K562 (cell line): ENCODE results near the gene CDH16. TPM values are rescaled to one million over a fixed set of nuclear protein-coding genes. Genes with fewer than 3 reads are reported as not detected.
A peak's percentile ranks its signal among the peaks of the same experiment; 100 is the strongest.

Experiments
- ATAC-seq: fragments of 200-7000 bp; cut with Tn5 transposase; 3 replicates; pipeline ENCODE4 v1.9.1; 2020; ENCODE audit warnings: moderate library complexity
- BruUV-seq: library from RNA; stranded (reverse); fragments of 400-500 nt; replicated peaks from 2 replicates; lab custom pipeline; 2021; lab: Mats Ljungman, UMichigan
- CTCF ChIA-PET: fragments of 300-600 bp; formaldehyde crosslinking; extraction: SDS; loops from one replicate; lab custom pipeline; 2021; ENCODE audit warnings: low intra/inter-chr PET ratio; lab: Yijun Ruan, JAX
- POLR2A ChIA-PET: fragments of 300-600, 350-650 bp; sonication (Branson Sonifier 250); formaldehyde crosslinking; extraction: SDS; loops from one replicate; lab custom pipeline; 2021; ENCODE audit warnings: antibody characterized with exemption, inconsistent platforms; lab: Yijun Ruan, JAX
- DNase-seq, 4 experiments: peaks; one replicate each; pipeline versions ENCODE4 v3.0.0 to v3.0.0-alpha.2; 2011 to 2018; ENCODE audit warnings: low spot score in 3 of 4, mixed read lengths in 3 of 4; ENCODE audit errors: extremely low read depth in 1 of 4
- FAIRE-seq: peaks from 2 replicates; lab custom pipeline; 2011; peaks lifted over from hg19 to GRCh38; lab: Jason Lieb, UNC
- H2AFZ ChIP-seq: 2 replicates; pipeline ENCODE4 v1.6.0; 2011; ENCODE audit warnings: low read depth, low read length, control low read depth, inconsistent platforms
- H3K27ac ChIP-seq: fragments of 200-600 bp; 3 replicates; pipeline ENCODE4 v1.8.0; 2011; ENCODE audit warnings: low read depth, mild to moderate bottlenecking, control low read depth, inconsistent platforms, low read length, moderate library complexity, mixed read lengths; ENCODE audit errors: extremely low read depth
- H3K27me3 ChIP-seq, 2 experiments: fragments of 300-600 bp in 1 of 2; 2 replicates in 1 of 2; 3 replicates in 1 of 2; pipeline versions ENCODE4 v1.6.0 to v1.8.0; 2011; ENCODE audit warnings: inconsistent platforms in 2 of 2, low read length in 2 of 2, mild to moderate bottlenecking in 1 of 2, mixed read lengths in 1 of 2, moderate library complexity in 1 of 2; ENCODE audit not compliant: control insufficient read depth in 2 of 2, insufficient read depth in 2 of 2
- H3K36me3 ChIP-seq: fragments of 300-600 bp; 3 replicates; pipeline ENCODE4 v1.8.0; 2011; ENCODE audit warnings: mild to moderate bottlenecking, low read length, inconsistent platforms; ENCODE audit not compliant: control insufficient read depth, insufficient read depth
- H3K4me1 ChIP-seq, 2 experiments: fragments of 200-600 bp in 1 of 2; replicated peaks in 1 of 2; 2 replicates in 1 of 2; 3 replicates in 1 of 2; pipeline versions ENCODE4 v1.5.1 to v1.8.0; 2011; ENCODE audit warnings: inconsistent platforms in 2 of 2, low read length in 2 of 2, mild to moderate bottlenecking in 1 of 2, mixed read lengths in 1 of 2, moderate library complexity in 1 of 2; ENCODE audit not compliant: control insufficient read depth in 2 of 2, insufficient read depth in 2 of 2
- H3K4me2 ChIP-seq: 2 replicates; pipeline ENCODE4 v1.6.1; 2011; ENCODE audit warnings: low read length, control low read depth, inconsistent platforms, mixed read lengths; ENCODE audit not compliant: insufficient read depth
- H3K4me3 ChIP-seq: fragments of 200-600 bp; sonication (generic), shearing (Covaris generic); 2 replicates; pipeline ENCODE4 v1.5.1; 2016; ENCODE audit warnings: control low read depth, inconsistent platforms
- H3K79me2 ChIP-seq: fragments of 200-600 bp; 3 replicates; pipeline ENCODE4 v1.8.0; 2011; ENCODE audit warnings: low read length, inconsistent platforms; ENCODE audit not compliant: control insufficient read depth, insufficient read depth
- H3K9ac ChIP-seq, 2 experiments: 2 replicates each; pipeline versions ENCODE4 v1.6.0 to v1.6.1; 2011; ENCODE audit warnings: low read depth in 2 of 2, low read length in 2 of 2, control low read depth in 1 of 2, inconsistent platforms in 1 of 2, mild to moderate bottlenecking in 1 of 2, mixed read lengths in 1 of 2; ENCODE audit not compliant: insufficient read depth in 1 of 2
- H3K9me1 ChIP-seq: one replicate; pipeline ENCODE4 v1.6.0; 2011; ENCODE audit warnings: inconsistent platforms, mild to moderate bottlenecking, low read length, moderate library complexity; ENCODE audit not compliant: control insufficient read depth, insufficient read depth
- H3K9me3 ChIP-seq: replicated peaks from 2 replicates; pipeline ENCODE4 v1.5.1; 2011; ENCODE audit warnings: low read depth, low read length, inconsistent platforms; ENCODE audit not compliant: control insufficient read depth, insufficient read depth
- H4K20me1 ChIP-seq: replicated peaks from 2 replicates; pipeline ENCODE4 v1.6.1; 2011; ENCODE audit warnings: low read length, inconsistent platforms, mixed read lengths; ENCODE audit not compliant: control insufficient read depth, insufficient read depth
- BCOR ChIP-seq: fragments of 450-650 bp; IDR thresholded peaks from 2 replicates; pipeline ENCODE4 v1.6.1; 2016
- BMI1 ChIP-seq: fragments of 150-350 bp; IDR thresholded peaks from 2 replicates; pipeline ENCODE4 v1.6.1; 2014; ENCODE audit warnings: low read length
- DMBX1 ChIP-seq: fragments of 250-450 bp; sonication (Bioruptor Pico); IDR thresholded peaks from 2 replicates; pipeline ENCODE4 v1.8.0; 2022; ENCODE audit warnings: inconsistent platforms, mild to moderate bottlenecking, moderate library complexity, borderline replicate concordance
- GATAD2A ChIP-seq: fragments of 450-650 bp; IDR thresholded peaks from 2 replicates; pipeline ENCODE4 v1.6.1; 2017
- HDAC8 ChIP-seq: fragments of 450-650 bp; IDR thresholded peaks from 2 replicates; pipeline ENCODE4 v1.6.1; 2016; ENCODE audit warnings: mild to moderate bottlenecking, missing genetic modification characterization, moderate library complexity, missing compliant biosample characterization
- NR2F6 ChIP-seq: fragments of 450-650 bp; formaldehyde crosslinking; IDR thresholded peaks from 2 replicates; pipeline ENCODE4 v1.4.0; 2020; ENCODE audit warnings: mild to moderate bottlenecking
- PCBP2 ChIP-seq: fragments of 200-400 bp; formaldehyde crosslinking; IDR thresholded peaks from 2 replicates; pipeline ENCODE4 v1.6.1; 2018; ENCODE audit warnings: low read length, low read depth, mild to moderate bottlenecking, moderate library complexity; ENCODE audit not compliant: poor library complexity, severe bottlenecking
- RBM25 ChIP-seq: fragments of 200-400 bp; formaldehyde crosslinking; IDR thresholded peaks from 2 replicates; pipeline ENCODE4 v1.6.1; 2018; ENCODE audit warnings: low read length, low read depth, moderate library complexity; ENCODE audit not compliant: severe bottlenecking
- SIN3B ChIP-seq: fragments of 450-650 bp; IDR thresholded peaks from 2 replicates; pipeline ENCODE4 v1.6.1; 2017; ENCODE audit warnings: low read depth, mild to moderate bottlenecking, moderate library complexity
- TCFL5 ChIP-seq: fragments of 250-450 bp; sonication (Bioruptor Pico); conservative IDR thresholded peaks from 2 replicates; pipeline ENCODE4 v1.6.1; 2021; ENCODE audit warnings: mild to moderate bottlenecking, moderate library complexity, matching md5 sums
- ZBTB17 ChIP-seq: fragments of 450-650 bp; formaldehyde crosslinking; IDR thresholded peaks from 2 replicates; pipeline ENCODE4 v1.4.0; 2020; ENCODE audit warnings: mild to moderate bottlenecking
- ZNF212 ChIP-seq: fragments of 450-650 bp; formaldehyde crosslinking; IDR thresholded peaks from 2 replicates; pipeline ENCODE4 v1.4.0; 2020; ENCODE audit warnings: mild to moderate bottlenecking
- ZNF764 ChIP-seq: fragments of 250-450 bp; sonication (Bioruptor Pico); IDR thresholded peaks from 2 replicates; pipeline ENCODE4 v1.4.0; 2020; ENCODE audit warnings: low read depth, mild to moderate bottlenecking, moderate library complexity
- WGBS: fragments of 100-300 bp; shearing (Covaris generic); methylation state at CpG from one replicate; pipeline ENCODE4 v1.1.6; 2016; ENCODE audit warnings: low coverage, mixed read lengths; ENCODE audit not compliant: insufficient coverage; ENCODE audit errors: missing lambda C conversion rate; 5-methylcytosine and 5-hydroxymethylcytosine counted together
- in situ Hi-C: fragments of 300-500 bp; cut with MboI; formaldehyde crosslinking; loops from 4 replicates; pipeline ENCODE4 v1.15.0; 2018; ENCODE audit warnings: inconsistent platforms, mixed read lengths
- intact Hi-C: fragments of 100-400 bp; cut with micrococcal nuclease; formaldehyde crosslinking; loops from 2 replicates; pipeline ENCODE4 v1.14.2; 2022
- polyA plus RNA-seq, 8 experiments: library from polyadenylated mRNA; depleted of rRNA in 4 of 8; stranded (reverse) in 5 of 8; unstranded in 3 of 8; fragments of >200 nt; fragmentation: Nextera tagmentation in 2 of 8; fragmentation: Illumina TruSeq in 1 of 8; extraction: Ambion mirVana in 2 of 8; extraction: Trizol in 1 of 8; gene quantifications; 2 replicates each; pipeline versions ENCODE4 v1.2.1 to v1.2.3, GENCODE V29; 2011 to 2014; ENCODE audit warnings: inconsistent platforms in 1 of 8, missing spikeins in 1 of 8
- total RNA-seq, 7 experiments: library from RNA; depleted of rRNA in 6 of 7; stranded (reverse); fragments of >200 nt in 6 of 7; fragmentation: Illumina TruSeq in 2 of 7; extraction: Trizol in 2 of 7; gene quantifications; 2 replicates each; pipeline versions ENCODE4 v1.2.1 to v1.2.3, GENCODE V29; 2011 to 2021; ENCODE audit warnings: low replicate concordance in 1 of 7
- TF ChIP-seq, protein P1 (sequence below): IDR thresholded peaks from 2 replicates; pipeline ENCODE4 v1.6.1; 2016; ENCODE audit warnings: missing genetic modification characterization, missing compliant biosample characterization

The CDH16 gene
- total and polyA plus RNA-seq, 9 of the 15 experiments (the other 6 are each of a cell fraction or from before 2014, with no cell fraction given) = not detected

DNA sequence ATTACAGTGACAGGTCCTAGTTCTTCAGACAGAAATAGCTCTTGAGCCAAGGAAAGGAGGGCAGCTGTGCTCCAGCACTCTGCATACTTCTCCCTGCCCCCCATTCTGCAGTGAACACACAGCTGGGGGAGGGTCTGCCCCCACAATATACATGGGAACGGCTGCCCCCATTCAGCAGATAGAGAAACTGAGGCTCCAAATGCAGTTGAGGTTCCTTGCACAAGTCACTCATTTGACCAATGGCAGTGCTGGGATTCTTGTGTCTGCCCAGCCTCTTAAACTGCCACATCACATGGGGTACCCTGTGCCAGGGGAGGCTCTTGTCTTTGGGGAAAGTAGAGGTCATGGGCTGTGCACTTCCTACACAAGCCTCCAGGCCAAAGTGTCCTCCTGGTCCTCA lies 49.3 kb downstream of the CDH16 start:
- Histone ChIP-seq H3K4me2 (no peak overlapping the region), H3K27me3 (no peaks in the 10 kb centered on the region), H3K79me2 (no peaks in the 10 kb centered on the region), H2AFZ (no peak overlapping the region), H4K20me1 (no peaks in the 10 kb centered on the region), H3K4me3 (no peak overlapping the region), H3K4me1 (peaks cover 3 to 10% of the 10 kb centered on the region in 2 experiments; a peak in 3 of 5 replicates), H3K9ac (no peak overlapping the region), H3K27ac (no peak overlapping the region), H3K9me1 (peaks cover 2% of the 10 kb centered on the region), H3K9me3 (no peaks in the 10 kb centered on the region), H3K36me3 (no peaks in the 10 kb centered on the region)
- no TSS peak for BruUV-seq
- ChIA-PET CTCF (interaction anchor here (0.8 kb wide), 1 partner anchor 462 kb away, joined by 4 read pairs; no protein-coding TSS in a partner anchor), POLR2A (interaction anchor here (1.3 kb wide), 1 partner anchor 13 kb away, joined by 4 read pairs; no protein-coding TSS in a partner anchor)
- in situ Hi-C loops = loop anchor here (5.0 to 10.0 kb wide), 2 partner anchors 262 to 465 kb away; no protein-coding TSS in a partner anchor
- 86% methylated on average over 1 of the region's 1 CpG for WGBS
- TF ChIP-seq TCFL5 (CRISPR knock-in tag) = no peak
- TF ChIP-seq RBM25 = peak; percentile 73
- peak; percentile 46; the same call in 1 of the 2 replicates for TF ChIP-seq BCOR
- no peak for FAIRE-seq
- no peak for ATAC-seq
- intact Hi-C loops = loop anchor here (2.0 kb wide), 1 partner anchor 463 kb away; no protein-coding TSS in a partner anchor
- no peak for DNase-seq

DNA sequence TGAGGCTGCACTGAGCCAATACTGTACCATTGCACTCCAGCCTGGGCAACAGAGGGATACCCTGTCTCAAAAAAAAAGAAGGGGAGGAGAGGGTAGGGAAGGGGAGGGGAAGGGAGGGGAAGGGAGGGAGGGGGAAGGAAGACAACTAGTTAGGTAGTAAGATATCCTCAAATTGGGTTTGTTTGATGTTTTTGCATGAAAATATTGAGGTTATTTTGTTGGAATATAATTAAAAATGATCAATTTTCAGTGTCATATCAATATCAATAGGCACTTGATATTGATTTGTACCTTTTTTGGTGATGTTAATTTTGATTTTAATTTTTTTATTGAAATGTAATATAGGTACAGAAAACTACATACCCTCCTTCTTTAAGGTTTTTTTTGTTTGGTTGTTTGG lies 55.0 kb downstream of the CDH16 start:
- no peak overlapping the region for H3K4me2 ChIP-seq
- H3K9ac ChIP-seq = no peak overlapping the region
- H2AFZ ChIP-seq = no peak overlapping the region
- CTCF ChIA-PET = no interaction called here
- BruUV-seq = no TSS peak
- in situ Hi-C loops (loop anchor here (10.0 kb wide), 1 partner anchor 459 kb away; no protein-coding TSS in a partner anchor), intact Hi-C loops (no loop called here)
- POLR2A ChIA-PET = interaction anchor here (0.8 kb wide), 1 partner anchor 16 kb away, joined by 3 read pairs; no protein-coding TSS in a partner anchor
- no peak overlapping the region for H3K4me3 ChIP-seq
- H4K20me1 ChIP-seq = no peaks in the 10 kb centered on the region
- DNase-seq (no peak), FAIRE-seq (no peak), ATAC-seq (no peak)
- H3K9me1 ChIP-seq = peaks cover 2% of the 10 kb centered on the region
- H3K9me3 ChIP-seq = no peaks in the 10 kb centered on the region
- H3K36me3 ChIP-seq = no peaks in the 10 kb centered on the region
- H3K27ac ChIP-seq = no peak overlapping the region
- no peaks in the 10 kb centered on the region for H3K27me3 ChIP-seq
- no peaks in the 10 kb centered on the region for H3K4me1 ChIP-seq
- no peaks in the 10 kb centered on the region for H3K79me2 ChIP-seq
- TF ChIP-seq NR2F6 (CRISPR knock-in tag) (no peak), DMBX1 (CRISPR knock-in tag) (no peak), SIN3B (no peak), PCBP2 (no peak), HDAC8 (tag) (no peak), ZNF212 (CRISPR knock-in tag) (no peak), GATAD2A (no peak), ZBTB17 (CRISPR knock-in tag) (no peak), ZNF764 (CRISPR knock-in tag) (no peak), BMI1 (no peak)
- TF ChIP-seq, protein P1, sequence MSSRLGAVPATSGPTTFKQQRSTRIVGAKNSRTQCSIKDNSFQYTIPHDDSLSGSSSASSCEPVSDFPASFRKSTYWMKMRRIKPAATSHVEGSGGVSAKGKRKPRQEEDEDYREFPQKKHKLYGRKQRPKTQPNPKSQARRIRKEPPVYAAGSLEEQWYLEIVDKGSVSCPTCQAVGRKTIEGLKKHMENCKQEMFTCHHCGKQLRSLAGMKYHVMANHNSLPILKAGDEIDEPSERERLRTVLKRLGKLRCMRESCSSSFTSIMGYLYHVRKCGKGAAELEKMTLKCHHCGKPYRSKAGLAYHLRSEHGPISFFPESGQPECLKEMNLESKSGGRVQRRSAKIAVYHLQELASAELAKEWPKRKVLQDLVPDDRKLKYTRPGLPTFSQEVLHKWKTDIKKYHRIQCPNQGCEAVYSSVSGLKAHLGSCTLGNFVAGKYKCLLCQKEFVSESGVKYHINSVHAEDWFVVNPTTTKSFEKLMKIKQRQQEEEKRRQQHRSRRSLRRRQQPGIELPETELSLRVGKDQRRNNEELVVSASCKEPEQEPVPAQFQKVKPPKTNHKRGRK (tag) = no peak
